Breast epithelium (tissue), 4 donors: ENCODE measurements around the gene SLC23A1. TPM values are rescaled to one million over a fixed set of nuclear protein-coding genes. Genes with fewer than 3 reads are reported as not detected.

ENCODE experiments used
- DNase-seq, 2 donors: peaks; one replicate each; pipeline ENCODE4 v3.0.0-alpha.2; 2019; ENCODE audit warnings: low spot score in 2 of 2
- H3K27ac ChIP-seq, 2 donors: fragments of 200-600 bp; sonication (generic) in 1 of 2; one replicate each; pipeline ENCODE4 v1.5.1; 2016 to 2019; ENCODE audit warnings: mild to moderate bottlenecking in 1 of 2
- H3K27me3 ChIP-seq, 2 donors: fragments of 200-600 bp; sonication (generic) in 1 of 2; one replicate each; pipeline versions ENCODE4 v1.5.1 to v1.6.0; 2017 to 2019; ENCODE audit warnings: control low read depth in 1 of 2, mild to moderate bottlenecking in 1 of 2
- H3K36me3 ChIP-seq: fragments of 200-600 bp; one replicate; pipeline ENCODE4 v1.5.1; 2019
- H3K4me1 ChIP-seq, 2 donors: fragments of 200-600 bp; sonication (generic); one replicate each; pipeline ENCODE4 v1.5.1; 2016 to 2019; ENCODE audit warnings: control low read depth in 1 of 2
- H3K4me3 ChIP-seq, 3 donors: fragments of 200-600 bp; sonication (generic); 1 replicate in 2 of 3; 2 replicates in 1 of 3; pipeline ENCODE4 v1.5.1; 2016 to 2019; ENCODE audit warnings: mild to moderate bottlenecking in 3 of 3, moderate library complexity in 2 of 3
- H3K9me3 ChIP-seq, 2 donors: fragments of 200-600 bp; sonication (generic) in 1 of 2; one replicate each; pipeline ENCODE4 v1.5.1; 2016 to 2019; ENCODE audit warnings: control low read depth in 1 of 2
- POLR2A ChIP-seq: fragments of 450-650 bp; IDR thresholded peaks from one replicate; pipeline ENCODE4 v1.6.1; 2016; ENCODE audit warnings: antibody characterized with exemption, mild to moderate bottlenecking, moderate library complexity
- POLR2AphosphoS5 ChIP-seq, 3 donors: sonication (generic); formaldehyde crosslinking; IDR thresholded peaks; one replicate each; pipeline ENCODE4 v1.6.1; 2017; ENCODE audit warnings: antibody characterized with exemption in 3 of 3
- intact Hi-C: fragments of 100-400 bp; cut with DNase I; formaldehyde crosslinking; loops from one replicate; pipeline ENCODE4 v1.15.1; 2023; ENCODE audit warnings: low total_unique reads
- total RNA-seq, 3 donors: library from RNA; depleted of rRNA; stranded (reverse); fragments of >200 nt; gene quantifications; one replicate each; pipeline ENCODE4 v1.1.0, GENCODE V29; 2016
- TF ChIP-seq, protein P1 (sequence below), 3 donors: fragments of 450-650 bp; IDR thresholded peaks; one replicate each; pipeline ENCODE4 v1.5.1; 2016 to 2017; ENCODE audit warnings: antibody characterized with exemption in 3 of 3, mild to moderate bottlenecking in 3 of 3, moderate library complexity in 3 of 3

The SLC23A1 gene
- total RNA-seq, 3 donors from 2014 or later, result 0.33 to 1.0 TPM; not detected in 1

DNA sequence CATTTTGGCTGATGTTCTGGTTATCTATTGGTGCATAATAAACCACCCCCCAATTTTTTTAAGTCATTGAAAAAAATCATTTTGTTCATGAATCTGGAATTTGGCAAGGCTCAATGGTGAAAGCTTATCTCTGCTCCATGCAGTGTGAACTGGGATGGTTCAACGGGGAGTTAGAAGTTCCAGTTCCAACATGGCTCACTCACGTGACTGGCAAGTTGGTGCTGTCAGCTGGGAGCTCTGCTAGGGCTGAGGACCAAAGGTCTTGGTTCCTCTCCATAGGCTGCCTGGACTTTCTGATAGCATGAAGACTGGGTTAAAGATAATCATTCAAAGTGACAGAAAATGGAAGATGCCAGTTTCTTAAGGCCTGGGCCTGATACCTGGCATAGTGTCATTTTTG is 23.9 kb upstream of the SLC23A1 start:
- Histone ChIP-seq H3K4me1 (no peaks in the 10 kb centered on the region), H3K9me3 (no peaks in the 10 kb centered on the region), H3K27ac (no peak overlapping the region), H3K4me3 (no peak overlapping the region), H3K27me3 (no peaks in the 10 kb centered on the region), H3K36me3 (no peaks in the 10 kb centered on the region)
- TF ChIP-seq, protein P1, sequence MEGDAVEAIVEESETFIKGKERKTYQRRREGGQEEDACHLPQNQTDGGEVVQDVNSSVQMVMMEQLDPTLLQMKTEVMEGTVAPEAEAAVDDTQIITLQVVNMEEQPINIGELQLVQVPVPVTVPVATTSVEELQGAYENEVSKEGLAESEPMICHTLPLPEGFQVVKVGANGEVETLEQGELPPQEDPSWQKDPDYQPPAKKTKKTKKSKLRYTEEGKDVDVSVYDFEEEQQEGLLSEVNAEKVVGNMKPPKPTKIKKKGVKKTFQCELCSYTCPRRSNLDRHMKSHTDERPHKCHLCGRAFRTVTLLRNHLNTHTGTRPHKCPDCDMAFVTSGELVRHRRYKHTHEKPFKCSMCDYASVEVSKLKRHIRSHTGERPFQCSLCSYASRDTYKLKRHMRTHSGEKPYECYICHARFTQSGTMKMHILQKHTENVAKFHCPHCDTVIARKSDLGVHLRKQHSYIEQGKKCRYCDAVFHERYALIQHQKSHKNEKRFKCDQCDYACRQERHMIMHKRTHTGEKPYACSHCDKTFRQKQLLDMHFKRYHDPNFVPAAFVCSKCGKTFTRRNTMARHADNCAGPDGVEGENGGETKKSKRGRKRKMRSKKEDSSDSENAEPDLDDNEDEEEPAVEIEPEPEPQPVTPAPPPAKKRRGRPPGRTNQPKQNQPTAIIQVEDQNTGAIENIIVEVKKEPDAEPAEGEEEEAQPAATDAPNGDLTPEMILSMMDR (IDR thresholded peaks at IDR 0.05), result no peak
- no peak for TF ChIP-seq POLR2A
- no peak for TF ChIP-seq POLR2AphosphoS5 (IDR thresholded peaks at IDR 0.05)
- peak in 1 of 2 donors; percentile 4 for DNase-seq
- intact Hi-C loops, result no loop called here

DNA sequence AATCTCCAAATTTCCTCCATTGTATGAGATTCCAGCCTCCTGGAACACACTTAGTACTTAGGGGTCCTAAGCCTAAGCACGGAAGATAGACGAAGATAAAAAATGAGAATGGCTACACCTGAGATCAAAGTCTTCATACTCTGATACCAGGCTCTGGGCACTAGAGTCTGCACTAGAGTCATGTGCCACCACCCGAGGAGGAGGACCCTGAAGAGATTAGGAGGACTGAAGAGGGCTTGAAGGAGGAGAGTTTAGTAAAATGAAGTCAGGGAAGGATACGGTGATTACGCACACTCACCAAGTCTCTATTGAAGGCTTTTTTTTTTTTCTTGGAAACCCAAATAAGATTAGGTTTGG is 21.4 kb upstream of the SLC23A1 start:
- TF ChIP-seq POLR2AphosphoS5 (IDR thresholded peaks at IDR 0.05) (no peak), POLR2A (no peak)
- TF ChIP-seq, protein P1 (IDR thresholded peaks at IDR 0.05), result no peak
- no peaks in the 10 kb centered on the region for H3K9me3 ChIP-seq
- no peaks in the 10 kb centered on the region for H3K4me1 ChIP-seq
- H3K36me3 ChIP-seq, result no peaks in the 10 kb centered on the region
- DNase-seq, result no peak
- H3K4me3 ChIP-seq, result peak overlapping the region; percentile 44 to 69 (median 57)
- peak overlapping the region; percentile 94 for H3K27ac ChIP-seq
- intact Hi-C loops, result no loop called here
- H3K27me3 ChIP-seq, result no peaks in the 10 kb centered on the region

DNA sequence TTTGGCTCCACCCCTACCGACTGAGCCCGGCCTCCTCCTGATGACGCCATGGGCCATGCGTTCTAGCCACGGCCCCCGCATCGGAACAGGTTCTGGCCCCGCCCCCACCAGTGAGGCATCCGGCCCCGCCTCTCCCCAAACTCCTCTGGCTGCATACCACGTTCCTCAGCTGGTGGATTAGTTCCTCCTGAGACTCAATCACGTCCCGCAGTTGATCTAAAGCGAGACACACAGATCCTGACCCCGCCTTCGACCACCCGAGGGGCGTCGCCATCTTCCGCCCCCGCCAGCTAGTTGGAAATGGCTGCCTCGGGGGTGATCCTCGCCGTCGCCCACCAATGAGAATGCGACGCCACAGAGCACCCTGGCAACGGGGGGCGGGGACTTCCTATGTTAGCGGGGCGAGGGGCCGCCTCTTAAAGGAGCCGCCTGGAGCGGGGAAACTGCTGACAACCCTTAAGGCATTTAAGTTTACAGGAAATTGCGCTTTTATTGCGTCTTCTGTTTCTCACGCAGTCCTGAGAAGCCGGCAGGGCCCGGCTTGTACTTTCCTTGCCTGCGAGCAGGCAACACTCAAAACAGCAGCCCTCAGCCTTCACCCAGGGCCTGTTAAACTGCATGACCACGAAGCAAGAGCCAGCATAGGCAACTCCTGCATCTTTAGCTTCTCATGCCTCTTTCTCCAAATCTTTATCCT is 20.8 kb upstream of the SLC23A1 start, which contains the start of gene SPATA24:
TSS of gene SPATA24 (minus strand) at position 303 of the 697 bp plus-strand sequence. CDS start at position 274, 29 bp downstream.
- intact Hi-C loops, result no loop called here
- TF ChIP-seq, protein P1 (IDR thresholded peaks at IDR 0.05), result no peak
- TF ChIP-seq POLR2AphosphoS5 (IDR thresholded peaks at IDR 0.05), result peak; percentile 75 to 95 (median 82)

DNA sequence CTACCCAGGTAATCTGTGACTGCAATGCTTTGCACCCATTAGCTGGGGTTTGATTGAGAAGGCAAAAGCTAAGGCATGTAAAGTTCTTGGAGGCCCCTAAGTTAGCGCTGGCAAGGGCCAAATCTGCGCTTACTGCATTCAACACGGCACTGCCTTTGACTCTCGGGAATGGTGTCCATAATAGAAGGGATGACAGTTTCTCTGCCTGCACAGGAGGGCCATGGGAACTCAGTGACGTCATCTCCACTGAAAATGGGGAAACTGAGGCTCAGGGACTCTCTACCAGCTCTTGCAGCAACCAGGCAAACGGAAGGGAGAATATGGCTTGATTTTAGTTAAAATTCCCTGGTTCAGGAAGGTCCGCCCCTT is 20.3 kb upstream of the SLC23A1 start:
- H3K4me3 ChIP-seq, result peak overlapping the region; percentile 44 to 69 (median 57)
- DNase-seq, result no peak
- H3K9me3 ChIP-seq, result no peaks in the 10 kb centered on the region
- H3K27me3 ChIP-seq, result no peaks in the 10 kb centered on the region
- no peaks in the 10 kb centered on the region for H3K4me1 ChIP-seq
- no peaks in the 10 kb centered on the region for H3K36me3 ChIP-seq
- H3K27ac ChIP-seq, result peak overlapping the region; percentile 94
- intact Hi-C loops, result no loop called here
- TF ChIP-seq, protein P1 (IDR thresholded peaks at IDR 0.05), result no peak
- TF ChIP-seq POLR2A, result no peak
- no peak for TF ChIP-seq POLR2AphosphoS5 (IDR thresholded peaks at IDR 0.05)

More for the DNA sequence above, 20.8 kb upstream of the SLC23A1 start, which contains the start of gene SPATA24:
- Histone ChIP-seq H3K4me3 (peak within 1 kb of the TSS; percentile 44 to 69 (median 57)), H3K4me1 (no peaks in the 10 kb centered on the region), H3K27me3 (no peaks in the 10 kb centered on the region), H3K27ac (peak within 1 kb of the TSS; percentile 94), H3K36me3 (no peaks in the 10 kb centered on the region), H3K9me3 (no peaks in the 10 kb centered on the region)
- peak; percentile 97 to 98 for DNase-seq

- DNase-seq, result no peak
- no peaks in the 10 kb centered on the region for H3K4me1 ChIP-seq
- H3K4me3 ChIP-seq, result no peak overlapping the region
- no peaks in the 10 kb centered on the region for H3K9me3 ChIP-seq
- H3K27ac ChIP-seq, result peak overlapping the region; percentile 94
- no peaks in the 10 kb centered on the region for H3K27me3 ChIP-seq
- H3K36me3 ChIP-seq, result no peaks in the 10 kb centered on the region
- intact Hi-C loops, result no loop called here
- no peak for TF ChIP-seq POLR2AphosphoS5 (IDR thresholded peaks at IDR 0.05)
Observed at GRCh38 chr5:139402561-139403158, 19.6 kb upstream of the SLC23A1 start.
